ENCODE results near the gene OXER1.
"Not testable (repeated sequence)": the region's sequence is repeated elsewhere in the genome, so short reads cannot be mapped to it uniquely, and the experiment has no call there.

OXER1 gene

DNA sequence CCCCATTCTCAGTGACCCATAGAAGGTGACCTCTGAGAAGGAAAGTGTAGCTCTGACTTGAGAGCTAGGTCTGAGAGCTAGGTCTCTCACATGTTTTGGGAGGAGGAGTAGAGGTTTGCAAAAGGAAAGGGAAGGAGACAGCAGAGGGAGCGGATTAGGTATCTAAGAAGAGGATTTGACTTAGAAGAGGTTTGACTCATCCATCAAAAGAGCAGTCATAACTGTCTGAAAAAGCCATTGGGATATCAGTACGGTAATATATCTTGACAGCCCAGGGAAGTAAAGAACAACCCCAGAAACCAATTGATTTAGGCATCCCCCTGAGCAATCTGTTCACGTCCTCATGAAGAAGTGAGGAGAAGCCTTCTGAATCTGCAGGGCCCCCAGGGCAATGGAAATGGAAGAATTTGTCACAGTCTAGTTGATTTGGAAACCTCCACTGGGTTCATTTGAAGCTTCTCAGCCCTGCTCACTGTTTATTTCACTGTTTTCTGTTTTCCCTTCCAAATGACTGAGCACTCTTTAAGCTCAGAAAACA lies 19.3 kb downstream of the OXER1 start:
- no peak for DNase-seq

DNA sequence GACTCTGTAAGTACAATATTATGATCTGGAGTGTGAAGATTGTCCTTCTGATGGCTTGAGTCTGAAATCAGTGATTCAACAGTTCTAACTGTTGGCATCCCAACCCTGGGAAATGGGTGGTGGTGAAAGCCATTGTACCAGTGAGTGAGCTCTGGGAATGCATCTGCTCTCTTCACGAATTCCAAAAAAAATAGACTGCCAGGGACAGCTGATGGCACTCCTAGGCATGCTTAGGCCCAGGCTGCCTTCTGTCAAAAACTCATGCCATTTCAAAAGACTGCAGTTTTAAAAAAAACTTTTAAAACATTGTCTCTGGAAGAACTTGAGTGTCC lies 20.3 kb downstream of the OXER1 start:
- DNase-seq: no peak

DNA sequence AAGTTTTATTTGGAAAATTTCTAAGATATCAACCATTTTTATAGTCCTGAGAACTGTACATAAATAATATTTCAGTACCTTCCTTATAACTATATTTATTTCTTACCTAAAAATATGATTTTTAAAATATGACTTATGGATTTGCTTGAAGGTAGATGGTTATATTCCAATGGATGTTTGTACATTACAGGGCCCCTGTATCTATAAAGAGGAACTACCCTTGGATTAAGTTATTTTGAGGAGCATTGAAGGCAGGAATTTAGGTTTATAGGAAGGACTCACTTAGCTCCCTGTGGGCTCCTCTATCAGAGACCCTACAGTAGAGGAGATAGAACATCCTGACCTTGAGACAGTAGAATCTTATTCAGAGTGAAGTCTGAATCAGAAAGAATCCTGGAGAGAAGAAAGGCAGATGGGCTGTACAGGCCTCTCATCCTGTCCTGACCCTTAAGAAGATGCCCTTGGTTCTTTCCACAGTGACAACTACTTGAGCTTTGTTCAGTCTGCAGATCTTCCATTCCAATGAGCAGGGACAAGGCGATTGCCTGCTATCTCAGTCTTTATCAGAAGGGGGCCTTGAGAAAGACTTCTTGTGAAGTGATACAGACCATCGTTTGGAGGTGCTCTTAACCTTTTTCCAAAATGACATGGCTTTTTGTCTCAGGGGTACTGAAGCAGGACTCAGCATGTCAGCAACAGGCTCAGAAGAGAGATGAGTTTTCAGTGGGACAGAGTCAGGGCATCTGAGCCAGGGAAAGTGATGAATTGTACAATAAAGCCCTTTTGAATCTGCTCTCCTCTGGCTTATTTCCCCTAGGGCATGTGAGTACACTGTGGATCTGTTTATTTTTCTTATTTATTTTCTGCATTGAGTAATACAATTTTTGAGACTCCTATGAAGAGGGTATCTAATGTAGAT lies 20.9 kb downstream of the OXER1 start:
- DNase-seq: peak; percentile 39

DNA sequence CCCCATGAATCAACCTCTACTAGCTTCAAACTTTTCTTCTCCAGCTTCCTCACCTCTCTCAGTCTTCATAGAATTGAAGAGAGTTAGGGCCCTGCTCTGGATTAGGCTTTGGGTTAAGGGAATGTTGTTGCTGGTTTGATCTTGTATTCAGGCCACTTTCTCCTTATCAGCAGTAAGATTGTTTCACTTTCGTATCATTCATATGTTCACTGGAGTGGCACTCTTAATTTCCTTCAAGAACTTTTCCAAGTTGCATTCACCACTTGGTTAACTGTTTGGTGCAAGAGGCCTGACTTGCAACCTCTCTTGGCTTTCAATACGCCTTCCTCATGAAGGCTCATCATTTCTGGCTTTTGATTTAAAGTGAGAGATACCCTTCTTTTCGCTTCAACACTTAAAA lies 22.8 kb downstream of the OXER1 start:
- no peak for DNase-seq

DNA sequence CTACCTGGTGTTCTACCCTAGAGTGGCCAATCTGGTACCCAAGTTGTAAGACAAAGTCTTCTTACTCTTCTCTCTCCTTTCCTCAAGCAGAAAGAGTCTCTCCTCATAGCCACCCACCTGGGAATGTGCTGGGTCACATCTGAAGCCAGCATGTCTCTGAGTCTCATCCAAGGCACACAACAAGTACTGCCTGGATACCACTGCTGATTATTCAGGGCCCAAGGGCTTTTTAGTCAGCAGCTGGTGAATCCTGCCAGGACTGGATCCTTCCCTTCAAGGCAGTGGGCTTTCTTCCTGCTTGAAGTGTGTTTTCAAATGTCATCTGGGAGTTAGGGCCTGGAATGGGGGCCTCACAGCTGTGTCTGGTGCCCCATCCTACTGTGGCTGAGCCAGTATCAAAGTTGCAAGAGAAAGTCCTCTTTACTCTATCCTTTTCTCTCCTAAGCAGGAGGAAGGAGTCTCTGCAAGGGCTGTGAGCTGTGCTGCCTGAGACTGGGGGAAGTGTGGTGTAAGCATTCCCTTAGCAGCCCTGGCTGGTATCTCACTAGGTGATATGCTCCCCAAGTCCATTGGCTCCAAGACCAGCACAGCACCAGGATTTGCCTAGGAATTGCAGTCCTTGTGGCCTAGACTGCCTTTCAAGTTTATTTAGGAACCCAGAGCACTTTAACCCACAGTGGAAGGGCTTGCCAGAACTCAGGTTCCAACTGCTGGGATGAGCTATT lies 27.2 kb downstream of the OXER1 start:
- no peak for DNase-seq

DNA sequence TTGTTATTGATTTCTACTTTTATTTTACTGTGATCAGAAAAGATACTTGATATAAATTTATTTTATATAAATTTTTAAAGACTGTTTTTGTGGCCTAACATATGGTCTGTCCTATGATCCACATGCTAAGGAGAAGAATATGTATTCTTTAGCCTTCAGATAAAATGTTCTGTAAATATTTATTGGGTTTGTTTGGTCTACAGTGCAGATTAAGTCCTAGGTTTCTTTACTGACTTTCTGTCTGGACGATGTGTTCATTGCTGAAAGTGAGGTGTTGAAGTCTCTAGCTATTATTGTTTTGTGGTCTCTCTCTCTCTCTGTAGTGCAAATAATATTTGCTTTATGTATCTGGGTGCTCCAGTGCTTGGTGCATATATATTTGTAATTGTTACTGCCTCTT lies 30.1 kb downstream of the OXER1 start:
- DNase-seq: no peak

DNA sequence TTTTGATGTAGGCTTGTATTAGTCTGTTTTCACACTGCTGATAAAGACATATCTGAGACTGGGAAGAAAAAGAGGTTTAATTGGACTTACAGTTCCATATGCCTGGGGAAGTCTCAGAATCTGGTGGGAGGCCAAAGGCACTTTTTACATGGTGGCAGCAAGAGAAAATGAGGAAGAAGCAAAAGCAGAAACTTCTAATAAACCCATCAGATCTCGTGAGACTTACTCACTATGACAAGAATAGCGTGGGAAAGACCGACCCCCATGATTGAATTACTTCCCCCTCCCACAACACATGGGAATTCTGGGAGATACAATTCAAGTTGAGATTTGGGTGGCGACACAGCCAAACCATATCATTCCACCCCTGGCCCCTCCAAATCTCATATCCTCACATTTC lies 32.6 kb downstream of the OXER1 start:
- DNase-seq: not testable (repeated sequence)

DNA sequence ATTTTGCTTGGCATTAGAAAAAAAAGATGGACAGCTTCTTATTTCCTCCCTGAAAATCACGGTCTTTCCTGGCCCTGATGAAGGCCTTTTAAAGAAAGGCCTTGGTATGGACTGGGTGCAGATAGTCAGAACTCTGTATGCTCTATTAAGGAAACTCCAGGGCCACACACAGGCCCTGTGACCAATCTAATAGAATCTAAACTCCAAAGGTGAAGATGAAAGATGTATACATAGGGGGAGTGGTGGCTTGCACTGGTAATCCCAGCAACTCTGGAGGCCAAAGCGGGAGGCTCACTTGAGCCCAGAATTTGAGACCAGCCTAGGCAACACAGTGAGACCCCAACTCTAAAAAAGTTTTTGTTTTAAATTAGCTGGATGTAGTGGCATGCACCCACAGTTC lies 37.3 kb downstream of the OXER1 start:
- no peak for DNase-seq

DNA sequence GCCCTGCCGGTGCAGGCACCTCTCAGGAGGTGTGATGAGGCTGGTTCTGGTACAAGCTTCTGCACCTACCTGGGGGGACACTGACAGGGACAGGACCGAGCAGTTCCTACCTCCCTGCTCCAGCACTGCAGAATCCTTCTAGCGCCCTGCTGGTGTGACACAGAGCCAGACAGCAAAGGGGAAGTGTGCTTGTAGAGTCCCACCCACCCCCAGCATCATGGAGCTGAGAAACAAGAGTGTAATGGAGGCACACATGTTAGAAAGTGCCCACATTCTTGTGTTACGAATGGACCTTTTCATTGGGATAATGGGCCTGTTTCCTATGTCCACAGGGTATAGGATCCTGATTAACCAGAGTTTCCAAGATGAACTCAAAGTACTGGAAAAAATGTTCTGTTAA lies 38.3 kb downstream of the OXER1 start:
- peak; percentile 14 for DNase-seq

DNA sequence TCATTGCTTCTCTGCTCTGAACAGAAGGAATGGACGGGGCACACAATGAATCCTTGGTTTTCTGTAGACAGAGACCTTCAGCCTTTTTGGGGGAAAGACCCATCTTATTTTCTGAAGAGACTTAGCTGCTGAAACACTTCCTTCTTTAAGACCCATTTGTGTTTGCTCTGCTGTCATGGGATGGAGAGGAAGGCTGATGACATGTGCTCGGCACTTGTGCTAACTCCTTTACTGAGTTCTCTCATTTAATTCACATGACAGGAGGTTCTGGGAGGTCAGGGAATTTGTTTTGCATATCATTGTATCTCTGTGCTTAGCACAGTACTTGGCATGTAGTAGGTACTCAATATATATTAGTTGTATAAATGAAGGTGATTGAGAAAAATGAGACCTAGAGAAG lies 39.0 kb downstream of the OXER1 start:
- no peak for DNase-seq

DNA sequence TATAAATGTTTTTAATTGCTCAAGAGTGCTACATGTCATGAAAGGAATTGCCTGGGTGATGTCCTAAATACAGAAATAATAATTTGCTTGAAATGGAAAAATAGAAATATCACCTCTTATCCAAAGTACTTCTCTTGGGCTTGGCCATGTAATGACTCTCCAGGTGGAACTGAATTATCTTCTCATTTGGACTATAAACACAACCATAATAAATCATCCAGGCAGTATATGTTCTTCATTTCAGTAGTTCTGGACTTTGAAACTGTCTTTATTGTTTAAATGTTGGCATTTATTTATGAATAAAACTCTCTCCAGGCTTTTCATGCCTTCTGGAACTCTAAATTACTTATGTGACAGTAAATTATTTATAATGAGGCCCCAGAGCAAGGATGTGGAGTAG lies 40.5 kb downstream of the OXER1 start:
- DNase-seq: no peak

DNA sequence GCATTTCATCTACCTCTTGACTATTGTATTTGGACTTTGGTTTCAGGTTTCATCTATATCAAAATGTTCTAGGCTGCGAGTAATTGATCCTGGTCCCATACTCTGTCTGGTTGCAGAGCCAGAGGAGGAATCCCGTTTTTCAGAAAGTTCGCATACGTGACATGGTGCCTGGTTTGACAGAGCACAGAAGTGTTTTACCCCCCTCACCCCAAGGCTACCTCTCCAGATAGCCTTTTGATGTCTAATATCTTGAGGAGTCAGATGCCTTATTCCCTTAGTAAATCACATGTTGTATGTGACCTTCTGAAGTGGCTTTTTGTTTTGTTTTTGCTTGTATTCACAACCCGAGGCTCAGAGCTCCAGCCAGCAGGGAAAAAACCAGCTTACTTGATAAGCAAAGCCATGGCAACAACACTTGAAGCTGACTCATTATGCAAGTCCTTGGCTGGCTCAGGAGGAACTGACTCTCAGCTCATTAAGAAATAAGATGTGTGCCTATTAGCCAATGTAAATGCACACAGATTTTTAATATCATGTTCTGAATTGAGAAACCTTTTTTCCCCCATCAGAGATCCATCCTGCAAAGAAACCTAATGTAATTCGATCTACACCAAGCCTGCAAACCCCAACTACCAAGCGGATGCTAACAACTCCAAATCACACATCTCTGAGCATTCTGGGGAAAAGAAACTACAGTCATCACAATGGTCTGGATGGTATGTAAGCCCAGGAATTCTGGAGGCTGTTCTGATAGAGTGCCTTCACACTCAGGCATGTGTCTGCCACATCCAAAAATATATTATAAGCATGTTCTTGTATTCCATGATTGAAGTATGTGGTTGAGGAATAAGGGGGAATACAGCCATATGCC lies 41.4 kb downstream of the OXER1 start:
- peak; percentile 50 for DNase-seq

DNA sequence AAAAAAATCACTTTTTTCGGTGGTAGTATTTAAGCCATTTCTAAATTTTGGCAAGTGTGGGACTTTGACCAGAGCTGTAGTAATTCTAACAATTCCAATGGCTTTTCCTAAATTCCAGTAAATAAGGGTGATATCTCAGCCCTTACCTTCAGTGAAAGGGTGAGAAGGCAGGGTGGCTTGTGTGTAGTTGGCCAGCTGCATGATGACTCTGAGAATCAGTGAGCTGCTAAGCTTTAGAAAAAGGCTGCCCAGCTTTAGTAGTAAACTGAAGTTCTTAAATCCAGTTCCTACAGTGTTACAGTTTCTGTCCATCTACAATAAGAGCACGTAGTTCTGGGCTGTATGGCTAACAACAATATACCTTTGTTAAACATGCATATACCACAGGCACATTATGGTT lies 42.0 kb downstream of the OXER1 start:
- DNase-seq: no peak

DNA sequence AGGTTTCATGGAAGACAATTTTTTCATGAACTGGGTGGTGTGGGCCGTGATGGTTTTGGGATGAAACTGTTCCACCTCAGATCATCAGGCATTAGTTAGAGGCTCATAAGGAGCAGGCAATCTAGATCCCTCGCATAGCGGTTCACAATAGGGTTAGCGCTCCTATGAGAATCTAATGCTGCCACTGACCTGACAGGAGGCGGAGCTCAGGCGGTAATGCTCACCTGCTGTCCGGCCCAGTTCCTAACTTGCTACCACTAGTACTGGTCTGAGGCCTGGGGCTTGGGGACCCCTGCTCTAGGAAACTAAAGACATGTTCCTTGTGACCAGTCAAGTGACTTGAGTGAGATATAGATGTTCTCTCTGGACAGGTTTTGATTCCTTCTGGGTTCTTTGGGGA lies 49.2 kb downstream of the OXER1 start:
- no peak for DNase-seq

DNA sequence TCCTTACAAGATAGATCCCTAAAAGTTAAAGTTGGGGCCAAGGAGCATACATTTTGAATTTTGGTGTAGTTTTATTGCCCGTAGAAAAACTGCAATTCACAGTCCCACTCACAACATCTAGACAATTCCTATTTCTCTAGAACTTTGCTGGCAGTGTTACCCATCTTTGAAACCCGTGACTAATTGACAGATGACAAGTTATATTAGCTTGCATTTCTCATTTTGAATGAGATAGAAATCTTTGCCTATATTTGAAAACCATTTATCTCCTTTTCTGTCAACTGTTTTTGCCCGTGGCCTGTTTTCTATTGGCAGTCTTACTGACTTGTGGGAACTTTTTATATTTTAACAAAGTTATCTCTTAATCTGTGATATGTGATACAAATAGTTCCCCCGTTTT lies 50.0 kb downstream of the OXER1 start:
- no peak for DNase-seq

DNA sequence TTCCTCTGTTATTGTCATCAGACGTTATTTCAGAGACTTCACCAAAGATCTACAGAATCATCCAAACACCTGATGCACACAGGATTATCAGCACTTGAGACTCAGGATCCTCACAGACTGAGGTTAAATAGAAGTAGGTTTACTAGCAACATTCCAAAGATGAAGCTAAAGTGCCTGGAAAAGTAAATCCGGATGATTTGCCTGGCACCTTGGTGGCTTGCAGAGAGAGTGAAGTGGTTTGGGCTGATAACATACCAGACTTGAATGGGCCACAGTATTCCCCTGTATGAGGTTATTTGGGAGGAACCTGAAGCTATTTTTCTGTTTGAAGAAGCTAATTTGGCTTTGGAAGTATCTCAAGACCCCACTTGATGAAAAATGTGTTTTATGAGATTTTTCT lies 51.0 kb downstream of the OXER1 start:
- DNase-seq: no peak

All from EL (cell line).